Common myeloid progenitor, CD34-positive (primary cell): Measurements from ENCODE around the gene ZNF423.

Experiments used
- CTCF ChIA-PET: fragments of 350-600 bp; sonication (Branson Sonifier 250); formaldehyde crosslinking; loops from one replicate; lab custom pipeline; 2021; ENCODE audit warnings: antibody characterized with exemption; lab: Charles Lee
- POLR2A ChIA-PET: fragments of 350-600 bp; sonication (Branson Sonifier 250); formaldehyde crosslinking; loops from one replicate; lab custom pipeline; 2021; ENCODE audit warnings: antibody characterized with exemption; lab: Charles Lee
- DNase-seq, 3 donors: peaks; one replicate each; pipeline versions ENCODE4 v3.0.0 to v3.0.0-alpha.2; 2013
- H3K27ac ChIP-seq, 2 experiments: 1 replicate in 1 of 2; 2 replicates in 1 of 2; pipeline ENCODE4 v1.7.0; 2013; ENCODE audit warnings: inconsistent platforms in 2 of 2, low read length in 2 of 2, mild to moderate bottlenecking in 2 of 2, low read depth in 1 of 2, moderate library complexity in 1 of 2; ENCODE audit not compliant: severe bottlenecking in 2 of 2, insufficient read depth in 1 of 2, poor library complexity in 1 of 2
- H3K27me3 ChIP-seq, 5 experiments: replicated peaks in 2 of 5; 1 replicate in 3 of 5; 2 replicates in 2 of 5; pipeline versions ENCODE4 v1.6.1 to v1.7.0; 2013; ENCODE audit warnings: low read length in 4 of 5, mild to moderate bottlenecking in 2 of 5, moderate library complexity in 2 of 5, inconsistent platforms in 1 of 5; ENCODE audit not compliant: insufficient read depth in 5 of 5, control insufficient read depth in 4 of 5
- H3K36me3 ChIP-seq, 4 experiments: 1 replicate in 2 of 4; 2 replicates in 2 of 4; pipeline versions ENCODE4 v1.6.1 to v1.7.0; 2013; ENCODE audit warnings: low read length in 3 of 4, control low read depth in 1 of 4, mild to moderate bottlenecking in 1 of 4; ENCODE audit not compliant: control insufficient read depth in 4 of 4, insufficient read depth in 4 of 4
- H3K4me1 ChIP-seq, 4 experiments: 1 replicate in 3 of 4; 2 replicates in 1 of 4; pipeline versions ENCODE4 v1.6.1 to v1.7.1; 2013; ENCODE audit warnings: low read length in 3 of 4, mild to moderate bottlenecking in 3 of 4, control low read depth in 1 of 4, inconsistent platforms in 1 of 4, moderate library complexity in 1 of 4; ENCODE audit not compliant: control insufficient read depth in 4 of 4, insufficient read depth in 4 of 4; ENCODE audit errors: control extremely low read depth in 1 of 4
- H3K4me3 ChIP-seq, 7 experiments: 1 replicate in 4 of 7; 2 replicates in 3 of 7; pipeline versions ENCODE4 v1.5.1 to v1.7.0; 2013; ENCODE audit warnings: mild to moderate bottlenecking in 7 of 7, low read length in 6 of 7, moderate library complexity in 6 of 7, inconsistent platforms in 2 of 7, low read depth in 2 of 7, control low read depth in 1 of 7; ENCODE audit not compliant: insufficient read depth in 4 of 7, control insufficient read depth in 1 of 7; ENCODE audit errors: extremely low read depth in 1 of 7
- H3K9me3 ChIP-seq, 5 experiments: 1 replicate in 4 of 5; 2 replicates in 1 of 5; pipeline versions ENCODE4 v1.6.1 to v1.7.1; 2013; ENCODE audit warnings: low read length in 4 of 5, mild to moderate bottlenecking in 2 of 5, inconsistent platforms in 1 of 5, low read depth in 1 of 5, moderate library complexity in 1 of 5; ENCODE audit not compliant: control insufficient read depth in 4 of 5, insufficient read depth in 2 of 5; ENCODE audit errors: control extremely low read depth in 1 of 5
- WGBS: methylation state at CpG from one replicate; pipeline ENCODE4 v1.1.5; 2013; ENCODE audit not compliant: insufficient coverage; 5-methylcytosine and 5-hydroxymethylcytosine counted together

The ZNF423 gene

GRCh38 chr16:49491771-49492761, 363.8 kb downstream of the ZNF423 start:
- CTCF ChIA-PET = interaction anchor here (0.9 to 2.6 kb wide), 13 partner anchors 9 to 104 kb away, joined by 3 to 20 read pairs (median 4); no protein-coding TSS in a partner anchor

GRCh38 chr16:49491106-49491670, 364.7 kb downstream of the ZNF423 start:
- H3K4me1 ChIP-seq = peaks cover 0 to 43% (median 25%) of the 10 kb centered on the region in 4 experiments
- no peaks in the 10 kb centered on the region for H3K36me3 ChIP-seq
- POLR2A ChIA-PET = no interaction called here
- CTCF ChIA-PET = interaction anchor here (1.4 to 2.6 kb wide), 3 partner anchors 16 to 102 kb away, joined by 3 to 20 read pairs (median 10); no protein-coding TSS in a partner anchor
- DNase-seq = no peak
- H3K9me3 ChIP-seq = peaks cover 0 to under 1% (median 0%) of the 10 kb centered on the region in 5 experiments
- 96% methylated on average over 15 of the region's 20 CpGs for WGBS
- no peak overlapping the region for H3K4me3 ChIP-seq
- no peak overlapping the region for H3K27ac ChIP-seq
- H3K27me3 ChIP-seq = no peaks in the 10 kb centered on the region

More at GRCh38 chr16:49491771-49492761, 363.8 kb downstream of the ZNF423 start:
- no peaks in the 10 kb centered on the region for H3K27me3 ChIP-seq
- no peak overlapping the region for H3K27ac ChIP-seq
- WGBS = 39% methylated on average over 42 of the region's 62 CpGs
- DNase-seq = peak; percentile 38 to 57 (median 55)
- peaks cover 0 to 6% (median 0%) of the 10 kb centered on the region in 5 experiments for H3K9me3 ChIP-seq
- H3K36me3 ChIP-seq = no peaks in the 10 kb centered on the region
- POLR2A ChIA-PET = no interaction called here
- peaks cover 0 to 43% (median 25%) of the 10 kb centered on the region in 4 experiments for H3K4me1 ChIP-seq
- H3K4me3 ChIP-seq = peak overlapping the region in 3 of 7 experiments; percentile 41 to 51 (median 45)

GRCh38 chr16:49490321-49490705, 365.6 kb downstream of the ZNF423 start:
- Histone ChIP-seq H3K4me1 (peaks cover 0 to 37% (median 25%) of the 10 kb centered on the region in 4 experiments), H3K27me3 (no peaks in the 10 kb centered on the region), H3K9me3 (no peaks in the 10 kb centered on the region), H3K4me3 (no peak overlapping the region), H3K27ac (no peak overlapping the region), H3K36me3 (no peaks in the 10 kb centered on the region)
- DNase-seq = no peak
- 99% methylated on average over 5 of the region's 8 CpGs for WGBS
- ChIA-PET POLR2A (no interaction called here), CTCF (interaction anchor here (0.6 kb wide), 1 partner anchor 44 kb away, joined by 3 read pairs; no protein-coding TSS in a partner anchor)

GRCh38 chr16:49489686-49490320, 366.1 kb downstream of the ZNF423 start:
- no peak overlapping the region for H3K4me3 ChIP-seq
- POLR2A ChIA-PET = no interaction called here
- H3K4me1 ChIP-seq = peaks cover 0 to 31% (median 23%) of the 10 kb centered on the region in 4 experiments
- WGBS = 100% methylated on average over 5 of the region's 7 CpGs
- no peaks in the 10 kb centered on the region for H3K27me3 ChIP-seq
- no peaks in the 10 kb centered on the region for H3K9me3 ChIP-seq
- CTCF ChIA-PET = no interaction called here
- no peak overlapping the region for H3K27ac ChIP-seq
- DNase-seq = no peak
- no peaks in the 10 kb centered on the region for H3K36me3 ChIP-seq

- ChIA-PET CTCF (no interaction called here), POLR2A (no interaction called here)
- no peak for DNase-seq
- H3K4me3 ChIP-seq = no peak overlapping the region
- no peak overlapping the region for H3K27ac ChIP-seq
- no peaks in the 10 kb centered on the region for H3K9me3 ChIP-seq
- no peaks in the 10 kb centered on the region for H3K27me3 ChIP-seq
- peaks cover 0 to 24% (median 19%) of the 10 kb centered on the region in 4 experiments for H3K4me1 ChIP-seq
- 96% methylated on average over 21 of the region's 21 CpGs for WGBS
- H3K36me3 ChIP-seq = no peaks in the 10 kb centered on the region
Measured at GRCh38 chr16:49488740-49489525, 367.0 kb downstream of the ZNF423 start.

GRCh38 chr16:49488336-49488735, 367.6 kb downstream of the ZNF423 start:
- H3K4me3 ChIP-seq = no peak overlapping the region
- H3K9me3 ChIP-seq = no peaks in the 10 kb centered on the region
- DNase-seq = no peak
- H3K36me3 ChIP-seq = no peaks in the 10 kb centered on the region
- WGBS = 100% methylated on average over 3 of the region's 4 CpGs
- POLR2A ChIA-PET = no interaction called here
- no peaks in the 10 kb centered on the region for H3K27me3 ChIP-seq
- CTCF ChIA-PET = no interaction called here
- H3K27ac ChIP-seq = no peak overlapping the region
- peaks cover 0 to 23% (median 21%) of the 10 kb centered on the region in 4 experiments for H3K4me1 ChIP-seq
